Parathyroid adenoma (tissue), 2 donors: ENCODE measurements around the gene VGLL2.
A peak's percentile ranks its signal among the peaks of the same experiment; 100 is the strongest.

Experiments
- H2AFZ ChIP-seq: fragments of 300-600 bp; sonication (generic); one replicate; pipeline ENCODE4 v1.7.0; 2017; ENCODE audit warnings: antibody characterized with exemption, mild to moderate bottlenecking
- H3K27ac ChIP-seq: fragments of 300-600 bp; sonication (generic); one replicate; pipeline ENCODE4 v1.7.0; 2017
- H3K27me3 ChIP-seq: fragments of 300-600 bp; sonication (generic); one replicate; pipeline ENCODE4 v1.7.0; 2017; ENCODE audit warnings: low read length; ENCODE audit not compliant: control insufficient read depth, insufficient read depth
- H3K36me3 ChIP-seq: fragments of 300-600 bp; sonication (generic); one replicate; pipeline ENCODE4 v1.7.0; 2017; ENCODE audit warnings: low read length; ENCODE audit not compliant: control insufficient read depth, insufficient read depth
- H3K4me1 ChIP-seq: fragments of 300-600 bp; sonication (generic); one replicate; pipeline ENCODE4 v1.7.0; 2017; ENCODE audit warnings: control low read depth
- H3K4me2 ChIP-seq: fragments of 300-600 bp; sonication (generic); one replicate; pipeline ENCODE4 v1.7.0; 2017; ENCODE audit warnings: low read length
- H3K4me3 ChIP-seq: fragments of 300-600 bp; sonication (generic); one replicate; pipeline ENCODE4 v1.7.0; 2017; ENCODE audit warnings: low read depth, low read length
- H3K79me2 ChIP-seq: fragments of 300-600 bp; sonication (generic); one replicate; pipeline ENCODE4 v1.7.0; 2017; ENCODE audit warnings: control low read depth
- H3K9ac ChIP-seq: fragments of 300-600 bp; sonication (generic); one replicate; pipeline ENCODE4 v1.7.0; 2017; ENCODE audit warnings: mild to moderate bottlenecking
- H3K9me3 ChIP-seq: fragments of 300-600 bp; sonication (generic); one replicate; pipeline ENCODE4 v1.7.0; 2017; ENCODE audit warnings: low read length; ENCODE audit not compliant: control insufficient read depth
- CTCF ChIP-seq: fragments of 300-600 bp; sonication (generic); IDR thresholded peaks from one replicate; pipeline ENCODE4 v1.7.0; 2017; ENCODE audit warnings: antibody characterized with exemption, mild to moderate bottlenecking
- donor health status: primary hyperparathyroidism.

The VGLL2 gene

GRCh38 chr6:117317261-117317660, 51.9 kb downstream of the VGLL2 start:
- Histone ChIP-seq H3K9ac (no peak overlapping the region), H3K4me3 (no peak overlapping the region), H3K36me3 (no peaks in the 10 kb centered on the region), H3K79me2 (no peaks in the 10 kb centered on the region), H3K27ac (no peak overlapping the region), H3K9me3 (no peaks in the 10 kb centered on the region), H3K4me2 (no peak overlapping the region), H3K27me3 (no peaks in the 10 kb centered on the region), H3K4me1 (no peaks in the 10 kb centered on the region), H2AFZ (no peak overlapping the region)
- TF ChIP-seq CTCF = peak; percentile 15
